Astrocyte (in vitro differentiated cells and primary cell): ENCODE results near the gene MUSK. TPM values are rescaled to one million over a fixed set of nuclear protein-coding genes. Genes with fewer than 3 reads are reported as not detected.
A peak's percentile ranks its signal among the peaks of the same experiment; 100 is the strongest.

Source experiments
- DNase-seq: peaks from one replicate; pipeline ENCODE4 v3.0.0-alpha.2; 2010; ENCODE audit warnings: low read depth
- FAIRE-seq: peaks from 2 replicates; lab custom pipeline; 2011; peaks lifted over from hg19 to GRCh38; lab: Jason Lieb, UNC
- H2AFZ ChIP-seq: 2 replicates; pipeline ENCODE4 v1.6.0; 2012; ENCODE audit warnings: low read depth, low read length, inconsistent platforms
- H3K27ac ChIP-seq: 2 replicates; pipeline ENCODE4 v1.5.1; 2011; ENCODE audit warnings: low read depth, low read length, inconsistent platforms
- H3K27me3 ChIP-seq: 2 replicates; pipeline ENCODE4 v1.6.0; 2011; ENCODE audit warnings: low read length, inconsistent platforms; ENCODE audit not compliant: insufficient read depth
- H3K36me3 ChIP-seq: 2 replicates; pipeline ENCODE4 v1.5.1; 2011; ENCODE audit warnings: low read length, inconsistent platforms; ENCODE audit not compliant: insufficient read depth
- H3K4me1 ChIP-seq: 2 replicates; pipeline ENCODE4 v1.5.1; 2011; ENCODE audit warnings: low read length, inconsistent platforms; ENCODE audit not compliant: insufficient read depth
- H3K4me2 ChIP-seq: 2 replicates; pipeline ENCODE4 v1.6.0; 2012; ENCODE audit warnings: low read length, inconsistent platforms
- H3K4me3 ChIP-seq: 2 replicates; pipeline ENCODE4 v1.5.1; 2011; ENCODE audit warnings: low read depth, mild to moderate bottlenecking, low read length, inconsistent platforms; ENCODE audit not compliant: insufficient read depth
- H3K79me2 ChIP-seq: 2 replicates; pipeline ENCODE4 v1.6.0; 2012; ENCODE audit warnings: mild to moderate bottlenecking, low read length, inconsistent platforms; ENCODE audit not compliant: insufficient read depth
- H3K9ac ChIP-seq: 2 replicates; pipeline ENCODE4 v1.6.0; 2012; ENCODE audit warnings: mild to moderate bottlenecking, low read length, inconsistent platforms
- H3K9me3 ChIP-seq: 2 replicates; pipeline ENCODE4 v1.5.1; 2012; ENCODE audit warnings: low read depth, mild to moderate bottlenecking, low read length, inconsistent platforms; ENCODE audit not compliant: insufficient read depth
- H4K20me1 ChIP-seq: 2 replicates; pipeline ENCODE4 v1.6.0; 2012; ENCODE audit warnings: low read length, inconsistent platforms; ENCODE audit not compliant: insufficient read depth
- H3K27ac Mint-ChIP-seq: one replicate; pipeline ENCODE4 v1.8.0; 2021; ENCODE audit warnings: mild to moderate bottlenecking, mixed read lengths; ENCODE audit not compliant: unreplicated experiment
- H3K27me3 Mint-ChIP-seq: one replicate; pipeline ENCODE4 v1.8.0; 2021; ENCODE audit warnings: low read depth, mixed read lengths; ENCODE audit not compliant: unreplicated experiment
- H3K36me3 Mint-ChIP-seq: one replicate; pipeline ENCODE4 v1.8.0; 2021; ENCODE audit warnings: low read depth, mixed read lengths; ENCODE audit not compliant: unreplicated experiment
- H3K4me1 Mint-ChIP-seq: one replicate; pipeline ENCODE4 v1.8.0; 2021; ENCODE audit warnings: low read depth, mixed read lengths; ENCODE audit not compliant: unreplicated experiment
- H3K4me3 Mint-ChIP-seq: one replicate; pipeline ENCODE4 v1.8.0; 2021; ENCODE audit warnings: mild to moderate bottlenecking, moderate library complexity, mixed read lengths; ENCODE audit not compliant: unreplicated experiment
- H3K9me3 Mint-ChIP-seq: one replicate; pipeline ENCODE4 v1.8.0; 2021; ENCODE audit warnings: mild to moderate bottlenecking, mixed read lengths; ENCODE audit not compliant: unreplicated experiment
- EZH2 ChIP-seq: IDR thresholded peaks from 2 replicates; pipeline ENCODE4 v1.6.1; 2012; ENCODE audit warnings: mild to moderate bottlenecking, low read length, inconsistent platforms; ENCODE audit not compliant: insufficient read depth
- total RNA-seq: library from RNA; stranded (reverse); gene quantifications from 2 replicates; pipeline ENCODE4 v1.2.1, GENCODE V29; 2021
- TF ChIP-seq, protein P1 (sequence below): IDR thresholded peaks from 2 replicates; pipeline ENCODE4 v1.5.1; 2011; ENCODE audit warnings: low read depth, mild to moderate bottlenecking, inconsistent platforms, low read length, moderate library complexity; ENCODE audit not compliant: insufficient read depth

Gene MUSK
- total RNA-seq, 1 donor from 2014 or later = not detected

DNA sequence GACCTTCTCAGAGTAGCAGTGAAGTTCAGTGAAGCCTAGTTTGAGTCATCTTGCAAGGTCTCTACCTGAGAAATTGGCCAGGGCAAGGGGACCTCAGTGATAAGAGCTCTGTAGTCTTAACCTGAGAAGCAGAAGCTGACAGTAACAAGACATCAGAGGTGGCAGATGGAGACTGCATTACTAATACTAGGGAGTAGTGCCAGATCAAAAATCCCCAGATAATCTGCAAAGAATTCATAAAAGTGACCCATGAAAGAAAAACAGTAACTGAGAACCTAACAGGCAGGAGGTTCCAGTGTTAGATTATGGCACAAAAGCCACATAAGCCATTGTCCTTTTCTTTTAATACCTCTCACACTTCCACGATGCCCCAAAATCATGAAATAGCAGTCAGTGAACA, 175.5 kb downstream of the MUSK start:
- H3K9me3 Mint-ChIP-seq = peaks cover 4% of the 10 kb centered on the region
- FAIRE-seq = no peak
- no peak overlapping the region for H3K4me2 ChIP-seq
- H4K20me1 ChIP-seq = no peaks in the 10 kb centered on the region
- no peaks in the 10 kb centered on the region for H3K27me3 ChIP-seq
- H3K4me3 ChIP-seq = no peak overlapping the region
- H3K4me3 Mint-ChIP-seq = no peak overlapping the region
- no peak overlapping the region for H3K27ac ChIP-seq
- H3K9me3 ChIP-seq = no peaks in the 10 kb centered on the region
- H3K4me1 Mint-ChIP-seq = no peaks in the 10 kb centered on the region
- H3K4me1 ChIP-seq = peaks cover 8% of the 10 kb centered on the region
- H3K79me2 ChIP-seq = no peaks in the 10 kb centered on the region
- H3K36me3 Mint-ChIP-seq = no peaks in the 10 kb centered on the region
- DNase-seq = peak; percentile 4
- H3K36me3 ChIP-seq = no peaks in the 10 kb centered on the region
- no peak for TF ChIP-seq EZH2
- TF ChIP-seq, protein P1, sequence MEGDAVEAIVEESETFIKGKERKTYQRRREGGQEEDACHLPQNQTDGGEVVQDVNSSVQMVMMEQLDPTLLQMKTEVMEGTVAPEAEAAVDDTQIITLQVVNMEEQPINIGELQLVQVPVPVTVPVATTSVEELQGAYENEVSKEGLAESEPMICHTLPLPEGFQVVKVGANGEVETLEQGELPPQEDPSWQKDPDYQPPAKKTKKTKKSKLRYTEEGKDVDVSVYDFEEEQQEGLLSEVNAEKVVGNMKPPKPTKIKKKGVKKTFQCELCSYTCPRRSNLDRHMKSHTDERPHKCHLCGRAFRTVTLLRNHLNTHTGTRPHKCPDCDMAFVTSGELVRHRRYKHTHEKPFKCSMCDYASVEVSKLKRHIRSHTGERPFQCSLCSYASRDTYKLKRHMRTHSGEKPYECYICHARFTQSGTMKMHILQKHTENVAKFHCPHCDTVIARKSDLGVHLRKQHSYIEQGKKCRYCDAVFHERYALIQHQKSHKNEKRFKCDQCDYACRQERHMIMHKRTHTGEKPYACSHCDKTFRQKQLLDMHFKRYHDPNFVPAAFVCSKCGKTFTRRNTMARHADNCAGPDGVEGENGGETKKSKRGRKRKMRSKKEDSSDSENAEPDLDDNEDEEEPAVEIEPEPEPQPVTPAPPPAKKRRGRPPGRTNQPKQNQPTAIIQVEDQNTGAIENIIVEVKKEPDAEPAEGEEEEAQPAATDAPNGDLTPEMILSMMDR = no peak
- no peaks in the 10 kb centered on the region for H3K27me3 Mint-ChIP-seq
- no peak overlapping the region for H3K27ac Mint-ChIP-seq
- no peak overlapping the region for H3K9ac ChIP-seq
- no peak overlapping the region for H2AFZ ChIP-seq

DNA sequence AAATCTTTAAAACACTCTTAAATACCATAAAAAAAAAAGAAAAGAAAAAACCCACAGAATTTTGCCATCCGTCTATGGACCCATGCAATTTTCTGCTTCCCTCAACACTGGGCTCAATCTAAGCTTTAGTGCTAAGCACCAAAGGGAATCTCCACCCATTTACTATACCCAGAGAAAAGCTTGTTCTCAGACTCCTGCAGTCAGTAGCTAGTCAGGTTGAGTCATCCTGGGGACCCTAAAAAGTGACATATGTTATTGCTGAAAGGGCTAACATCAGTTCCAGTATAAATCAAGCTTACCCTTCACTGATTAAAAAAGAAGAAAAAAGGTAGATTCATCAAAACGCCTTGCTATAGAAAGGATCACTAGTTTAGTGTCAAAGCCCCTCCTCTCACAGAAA, 177.6 kb downstream of the MUSK start:
- H3K4me3 ChIP-seq = no peak overlapping the region
- no peak overlapping the region for H3K4me2 ChIP-seq
- H3K4me1 Mint-ChIP-seq = no peaks in the 10 kb centered on the region
- no peaks in the 10 kb centered on the region for H4K20me1 ChIP-seq
- no peaks in the 10 kb centered on the region for H3K79me2 ChIP-seq
- FAIRE-seq (no peak), DNase-seq (no peak)
- peaks cover 8% of the 10 kb centered on the region for H3K4me1 ChIP-seq
- H3K27me3 ChIP-seq = no peaks in the 10 kb centered on the region
- no peaks in the 10 kb centered on the region for H3K27me3 Mint-ChIP-seq
- H2AFZ ChIP-seq = no peak overlapping the region
- TF ChIP-seq, protein P1 = no peak
- TF ChIP-seq EZH2 = no peak
- no peaks in the 10 kb centered on the region for H3K9me3 ChIP-seq
- peaks cover 4% of the 10 kb centered on the region for H3K9me3 Mint-ChIP-seq
- no peaks in the 10 kb centered on the region for H3K36me3 ChIP-seq
- no peak overlapping the region for H3K27ac Mint-ChIP-seq
- H3K4me3 Mint-ChIP-seq = no peak overlapping the region
- no peaks in the 10 kb centered on the region for H3K36me3 Mint-ChIP-seq
- H3K27ac ChIP-seq = no peak overlapping the region
- no peak overlapping the region for H3K9ac ChIP-seq

DNA sequence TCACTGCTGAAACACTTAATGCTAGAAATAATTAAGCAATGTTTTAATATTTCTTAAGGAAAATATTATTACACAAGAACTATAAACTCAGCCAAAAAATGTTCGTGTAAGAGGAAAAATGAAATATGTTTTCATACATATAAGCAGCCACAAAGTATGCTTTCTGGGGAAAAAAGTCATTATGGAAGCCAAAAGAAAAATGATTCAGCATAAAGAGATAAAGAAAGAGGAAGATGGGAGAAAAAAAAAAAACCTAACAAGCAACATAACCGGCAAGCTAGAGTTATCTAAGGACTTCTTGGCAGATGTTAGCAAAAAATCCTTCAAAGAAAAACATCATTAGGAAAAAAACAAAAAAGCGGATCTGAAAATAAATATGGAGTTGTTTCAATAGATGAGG, 179.1 kb downstream of the MUSK start:
- DNase-seq (peak; percentile 16), FAIRE-seq (no peak)
- Histone ChIP-seq H4K20me1 (no peaks in the 10 kb centered on the region), H3K4me2 (no peak overlapping the region), H2AFZ (no peak overlapping the region), H3K9me3 (no peaks in the 10 kb centered on the region), H3K4me1 (peaks cover 4% of the 10 kb centered on the region), H3K79me2 (no peaks in the 10 kb centered on the region), H3K4me3 (no peak overlapping the region), H3K27me3 (no peaks in the 10 kb centered on the region), H3K9ac (no peak overlapping the region), H3K27ac (no peak overlapping the region), H3K36me3 (no peaks in the 10 kb centered on the region)
- no peak overlapping the region for H3K4me3 Mint-ChIP-seq
- no peak overlapping the region for H3K27ac Mint-ChIP-seq
- H3K4me1 Mint-ChIP-seq = no peaks in the 10 kb centered on the region
- H3K27me3 Mint-ChIP-seq = no peaks in the 10 kb centered on the region
- peaks cover 4% of the 10 kb centered on the region for H3K9me3 Mint-ChIP-seq
- no peaks in the 10 kb centered on the region for H3K36me3 Mint-ChIP-seq
- TF ChIP-seq EZH2 = no peak
- TF ChIP-seq, protein P1 = no peak
